K562 (cell line): ENCODE results near the gene GHDC. TPM values are rescaled to one million over a fixed set of nuclear protein-coding genes. Genes with fewer than 3 reads are reported as not detected.
"Not testable (repeated sequence)": the region's sequence is repeated elsewhere in the genome, so short reads cannot be mapped to it uniquely, and the experiment has no call there.

ENCODE experiments used
- ATF7 ChIP-seq: fragments of 450-650 bp; IDR thresholded peaks from 2 replicates; pipeline ENCODE4 v1.7.1; 2014; ENCODE audit warnings: mild to moderate bottlenecking, moderate library complexity
- CEBPB ChIP-seq: fragments of 450-650 bp; IDR thresholded peaks from 2 replicates; pipeline ENCODE4 v1.6.1; 2016; ENCODE audit warnings: missing genetic modification characterization, missing compliant biosample characterization
- CXXC5 ChIP-seq: fragments of 250-450 bp; sonication (Bioruptor Pico); IDR thresholded peaks from 2 replicates; pipeline ENCODE4 v1.8.0; 2022; ENCODE audit warnings: inconsistent platforms, mild to moderate bottlenecking, moderate library complexity
- DMBX1 ChIP-seq: fragments of 250-450 bp; sonication (Bioruptor Pico); IDR thresholded peaks from 2 replicates; pipeline ENCODE4 v1.8.0; 2022; ENCODE audit warnings: inconsistent platforms, mild to moderate bottlenecking, moderate library complexity, borderline replicate concordance
- ETV1 ChIP-seq: fragments of 450-650 bp; conservative IDR thresholded peaks from 2 replicates; pipeline ENCODE4 v1.6.1; 2016; ENCODE audit warnings: missing genetic modification characterization, control low read depth, low read depth, missing compliant biosample characterization
- GABPA ChIP-seq: fragments of 200-800 bp; sonication (Bioruptor generic); conservative IDR thresholded peaks from 2 replicates; pipeline ENCODE4 v1.6.1; 2016; ENCODE audit warnings: low read depth, missing genetic modification characterization, missing compliant biosample characterization
- MAZ ChIP-seq, 2 experiments: fragments of 450-650 bp in 1 of 2; sonication (generic) in 1 of 2; formaldehyde crosslinking; IDR thresholded peaks in 1 of 2; conservative IDR thresholded peaks in 1 of 2; 2 replicates each; pipeline versions ENCODE4 v1.4.0 to v1.5.0; 2020; ENCODE audit warnings: mild to moderate bottlenecking in 1 of 2, missing genetic modification reagents in 1 of 2
- MEIS2 ChIP-seq: fragments of 450-650 bp; IDR thresholded peaks from 2 replicates; pipeline ENCODE4 v1.6.1; 2014; ENCODE audit warnings: mild to moderate bottlenecking; ENCODE audit not compliant: partially characterized antibody
- NR2C1 ChIP-seq, 2 experiments: fragments of 450-650 bp; IDR thresholded peaks; 2 replicates each; pipeline ENCODE4 v1.6.1; 2017; ENCODE audit warnings: mild to moderate bottlenecking in 2 of 2, antibody characterized with exemption in 1 of 2, inconsistent platforms in 1 of 2, missing compliant biosample characterization in 1 of 2, missing genetic modification characterization in 1 of 2
- NR2C2 ChIP-seq, 2 experiments: fragments of 200-800 bp in 1 of 2; sonication (Bioruptor generic) in 1 of 2; sonication (generic) in 1 of 2; formaldehyde crosslinking in 1 of 2; IDR thresholded peaks; 2 replicates each; pipeline versions ENCODE4 v1.6.1 to v1.8.0; 2016 to 2022; ENCODE audit warnings: mild to moderate bottlenecking in 1 of 2, missing compliant biosample characterization in 1 of 2, missing genetic modification characterization in 1 of 2, missing genetic modification reagents in 1 of 2
- OTX1 ChIP-seq: fragments of 450-650 bp; formaldehyde crosslinking; IDR thresholded peaks from 2 replicates; pipeline ENCODE4 v1.4.0; 2022; ENCODE audit warnings: mild to moderate bottlenecking
- POLR2H ChIP-seq: IDR thresholded peaks from 2 replicates; pipeline ENCODE4 v1.6.1; 2016; ENCODE audit warnings: missing genetic modification characterization, low read depth, mild to moderate bottlenecking, control low read depth, missing compliant biosample characterization, moderate library complexity
- SOX6 ChIP-seq: fragments of 450-650 bp; IDR thresholded peaks from 2 replicates; pipeline ENCODE4 v1.6.1; 2014; ENCODE audit warnings: mild to moderate bottlenecking
- TCF3 ChIP-seq: sonication (generic); formaldehyde crosslinking; IDR thresholded peaks from 2 replicates; pipeline ENCODE4 v1.4.0; 2020; ENCODE audit warnings: mild to moderate bottlenecking, missing genetic modification reagents
- ZBTB26 ChIP-seq: fragments of 450-650 bp; formaldehyde crosslinking; IDR thresholded peaks from 2 replicates; pipeline ENCODE4 v1.4.0; 2022; ENCODE audit warnings: missing genetic modification characterization
- ZNF134 ChIP-seq: fragments of 250-450 bp; sonication (Bioruptor Pico); conservative IDR thresholded peaks from 2 replicates; pipeline ENCODE4 v1.4.0; 2020
- ZNF311 ChIP-seq: fragments of 250-450 bp; sonication (Bioruptor Pico); IDR thresholded peaks from 2 replicates; pipeline ENCODE4 v1.4.0; 2020; ENCODE audit warnings: mild to moderate bottlenecking, moderate library complexity
- polyA plus RNA-seq, 8 experiments: library from polyadenylated mRNA; depleted of rRNA in 4 of 8; stranded (reverse) in 5 of 8; unstranded in 3 of 8; fragments of >200 nt; fragmentation: Nextera tagmentation in 2 of 8; fragmentation: Illumina TruSeq in 1 of 8; extraction: Ambion mirVana in 2 of 8; extraction: Trizol in 1 of 8; gene quantifications; 2 replicates each; pipeline versions ENCODE4 v1.2.1 to v1.2.3, GENCODE V29; 2011 to 2014; ENCODE audit warnings: inconsistent platforms in 1 of 8, missing spikeins in 1 of 8
- total RNA-seq, 7 experiments: library from RNA; depleted of rRNA in 6 of 7; stranded (reverse); fragments of >200 nt in 6 of 7; fragmentation: Illumina TruSeq in 2 of 7; extraction: Trizol in 2 of 7; gene quantifications; 2 replicates each; pipeline versions ENCODE4 v1.2.1 to v1.2.3, GENCODE V29; 2011 to 2021; ENCODE audit warnings: low replicate concordance in 1 of 7
- TF ChIP-seq, protein P1 (sequence below), 2 experiments: fragments of 450-650 bp in 1 of 2; sonication (generic) in 1 of 2; formaldehyde crosslinking in 1 of 2; IDR thresholded peaks in 1 of 2; conservative IDR thresholded peaks in 1 of 2; 2 replicates each; pipeline versions ENCODE4 v1.6.1 to v1.8.1; 2016 to 2023; ENCODE audit warnings: mild to moderate bottlenecking in 2 of 2, moderate library complexity in 2 of 2, inconsistent platforms in 1 of 2, missing genetic modification reagents in 1 of 2
- TF ChIP-seq, protein P2 (sequence below): fragments of 200-800 bp; sonication (Bioruptor generic); IDR thresholded peaks from 2 replicates; pipeline ENCODE4 v1.6.1; 2017; ENCODE audit warnings: missing genetic modification characterization, missing compliant biosample characterization
- TF ChIP-seq, protein P3 (sequence below): fragments of 450-650 bp; formaldehyde crosslinking; conservative IDR thresholded peaks from 2 replicates; pipeline ENCODE4 v1.4.0; 2022; ENCODE audit warnings: mild to moderate bottlenecking, missing genetic modification characterization

The GHDC gene
- total and polyA plus RNA-seq, 9 of the 15 experiments (the other 6 are each of a cell fraction or from before 2014, with no cell fraction given), result 0.65 to 23.2 (median 11.2) TPM

DNA sequence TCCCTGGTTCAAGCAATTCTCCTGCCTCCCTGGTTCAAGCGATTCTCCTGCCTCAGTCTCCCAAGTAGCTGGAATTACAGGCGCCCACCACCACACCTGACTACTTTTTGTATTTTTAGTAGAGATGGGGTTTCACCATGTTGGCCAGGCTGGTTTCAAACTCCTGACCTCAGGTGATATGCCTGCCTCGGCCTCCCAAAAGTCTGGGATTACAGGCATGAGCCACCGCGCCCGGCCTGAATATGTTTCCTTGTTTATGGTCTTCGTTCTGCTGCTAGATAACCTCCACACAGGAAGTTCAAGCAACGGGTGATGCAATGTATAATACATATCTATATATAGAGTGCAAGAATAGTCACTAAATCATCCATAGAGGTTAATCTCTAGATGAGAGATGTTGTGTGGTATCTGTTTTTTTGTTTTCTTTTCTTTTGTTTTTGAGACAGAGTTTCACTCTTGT is 11.9 kb upstream of the GHDC start (continued):
- TF ChIP-seq MAZ (CRISPR knock-in tag; conservative IDR thresholded peaks at IDR 0.05 in 1 of 2, IDR thresholded peaks at IDR 0.05 in 1 of 2), result 0 out of 4 replicates have a peak, but pooled peaks of 1 of the 2 experiments have one; percentile 31
- TF ChIP-seq ZNF134 (CRISPR knock-in tag), result 0 out of 2 replicates have a peak, but pooled peaks have one; percentile 19
- TF ChIP-seq NR2C1 (IDR thresholded peaks at IDR 0.05); NR2C2 (CRISPR knock-in tag; IDR thresholded peaks at IDR 0.05): not testable (repeated sequence)
- peak; percentile 56; the same call in 1 of the 2 replicates for TF ChIP-seq NR2C1 (tag; IDR thresholded peaks at IDR 0.05)
- TF ChIP-seq DMBX1 (CRISPR knock-in tag), result peak; percentile 69
- 0 out of 2 replicates have a peak, but pooled peaks have one; percentile 4 for TF ChIP-seq ZBTB26 (CRISPR knock-in tag)
- peak; percentile 76 for TF ChIP-seq SOX6
- TF ChIP-seq, protein P1, sequence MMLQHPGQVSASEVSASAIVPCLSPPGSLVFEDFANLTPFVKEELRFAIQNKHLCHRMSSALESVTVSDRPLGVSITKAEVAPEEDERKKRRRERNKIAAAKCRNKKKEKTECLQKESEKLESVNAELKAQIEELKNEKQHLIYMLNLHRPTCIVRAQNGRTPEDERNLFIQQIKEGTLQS (IDR thresholded peaks at IDR 0.05), result peak; percentile 90
- TF ChIP-seq, protein P1 (CRISPR knock-in tag; conservative IDR thresholded peaks at IDR 0.05), result not testable (repeated sequence)
- peak; percentile 92 for TF ChIP-seq POLR2H (tag)
- TF ChIP-seq ATF7, result peak; percentile 47; the same call in 1 of the 2 replicates
- TF ChIP-seq MEIS2, result peak; percentile 64
- TF ChIP-seq TCF3 (CRISPR knock-in tag), result peak; percentile 35; the same call in 1 of the 2 replicates
- TF ChIP-seq NR2C2 (tag; IDR thresholded peaks at IDR 0.05), result peak; percentile 72
- peak; percentile 72 for TF ChIP-seq ETV1 (tag)
- peak; percentile 60 for TF ChIP-seq CEBPB (tag)
- TF ChIP-seq, protein P2, sequence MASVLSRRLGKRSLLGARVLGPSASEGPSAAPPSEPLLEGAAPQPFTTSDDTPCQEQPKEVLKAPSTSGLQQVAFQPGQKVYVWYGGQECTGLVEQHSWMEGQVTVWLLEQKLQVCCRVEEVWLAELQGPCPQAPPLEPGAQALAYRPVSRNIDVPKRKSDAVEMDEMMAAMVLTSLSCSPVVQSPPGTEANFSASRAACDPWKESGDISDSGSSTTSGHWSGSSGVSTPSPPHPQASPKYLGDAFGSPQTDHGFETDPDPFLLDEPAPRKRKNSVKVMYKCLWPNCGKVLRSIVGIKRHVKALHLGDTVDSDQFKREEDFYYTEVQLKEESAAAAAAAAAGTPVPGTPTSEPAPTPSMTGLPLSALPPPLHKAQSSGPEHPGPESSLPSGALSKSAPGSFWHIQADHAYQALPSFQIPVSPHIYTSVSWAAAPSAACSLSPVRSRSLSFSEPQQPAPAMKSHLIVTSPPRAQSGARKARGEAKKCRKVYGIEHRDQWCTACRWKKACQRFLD, result peak; percentile 25; the same call in 1 of the 2 replicates
- 0 out of 2 replicates have a peak, but pooled peaks have one; percentile 24 for TF ChIP-seq OTX1 (CRISPR knock-in tag)
- TF ChIP-seq GABPA (tag), result peak; percentile 64
- 0 out of 2 replicates have a peak, but pooled peaks have one; percentile 46 for TF ChIP-seq CXXC5
- TF ChIP-seq, protein P3, sequence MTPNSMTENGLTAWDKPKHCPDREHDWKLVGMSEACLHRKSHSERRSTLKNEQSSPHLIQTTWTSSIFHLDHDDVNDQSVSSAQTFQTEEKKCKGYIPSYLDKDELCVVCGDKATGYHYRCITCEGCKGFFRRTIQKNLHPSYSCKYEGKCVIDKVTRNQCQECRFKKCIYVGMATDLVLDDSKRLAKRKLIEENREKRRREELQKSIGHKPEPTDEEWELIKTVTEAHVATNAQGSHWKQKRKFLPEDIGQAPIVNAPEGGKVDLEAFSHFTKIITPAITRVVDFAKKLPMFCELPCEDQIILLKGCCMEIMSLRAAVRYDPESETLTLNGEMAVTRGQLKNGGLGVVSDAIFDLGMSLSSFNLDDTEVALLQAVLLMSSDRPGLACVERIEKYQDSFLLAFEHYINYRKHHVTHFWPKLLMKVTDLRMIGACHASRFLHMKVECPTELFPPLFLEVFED (CRISPR knock-in tag), result 0 out of 2 replicates have a peak, but pooled peaks have one; percentile 53
- TF ChIP-seq ZNF311 (CRISPR knock-in tag), result peak; percentile 78
- TF ChIP-seq, all 486 proteins: peak for 29; not testable (repeated sequence) for 457
